H1 (cell line): Measurements from ENCODE around the gene NHEJ1. TPM values are rescaled to one million over a fixed set of nuclear protein-coding genes. Genes with fewer than 3 reads are reported as not detected.

Experiments
- BCL11A ChIP-seq, 2 experiments: IDR thresholded peaks; one replicate each; pipeline ENCODE4 v1.6.1; 2011; ENCODE audit warnings: low read depth in 2 of 2, low read length in 2 of 2, mild to moderate bottlenecking in 2 of 2
- CEBPB ChIP-seq: IDR thresholded peaks from 2 replicates; pipeline ENCODE4 v1.6.1; 2012; ENCODE audit warnings: low read depth, low read length
- POLR2A ChIP-seq, 2 experiments: IDR thresholded peaks; 1 replicate in 1 of 2; 2 replicates in 1 of 2; pipeline ENCODE4 v1.6.1; 2011; ENCODE audit warnings: low read depth in 2 of 2, low read length in 2 of 2, mild to moderate bottlenecking in 2 of 2; ENCODE audit errors: control extremely low read depth in 1 of 2
- RFX5 ChIP-seq: IDR thresholded peaks from 2 replicates; pipeline ENCODE4 v1.6.1; 2011; ENCODE audit warnings: low read depth, low read length, improper control_type of control experiment, borderline replicate concordance
- SP1 ChIP-seq: IDR thresholded peaks from 2 replicates; pipeline ENCODE4 v1.6.1; 2011; ENCODE audit warnings: low read depth, low read length
- polyA plus RNA-seq, 7 experiments: library from polyadenylated mRNA; depleted of rRNA in 3 of 7; stranded (reverse) in 5 of 7; unstranded in 2 of 7; fragments of >200 nt in 5 of 7; fragments of 200-250 nt in 2 of 7; gene quantifications; 1 replicate in 5 of 7; 2 replicates in 1 of 7; 4 replicates in 1 of 7; pipeline versions ENCODE4 v1.2.1 to v1.2.3, GENCODE V29; 2011 to 2013; ENCODE audit warnings: missing spikeins in 2 of 7, mixed read lengths in 2 of 7
- total RNA-seq: library from RNA; stranded (reverse); fragmentation: NEBNext Ultra II Directional; extraction: Animal tissue kit (Norgen Biotek cat#: 25700); gene quantifications from 2 replicates; pipeline ENCODE4 v1.2.1, GENCODE V29; 2021
- TF ChIP-seq, protein P1 (sequence below): fragments of 300-600 bp; sonication (generic); IDR thresholded peaks from 2 replicates; pipeline ENCODE4 v1.7.1; 2012; ENCODE audit warnings: low read length, moderate library complexity, mild to moderate bottlenecking, inconsistent platforms; ENCODE audit not compliant: insufficient replicate concordance
- TF ChIP-seq, protein P2 (sequence below), 3 experiments: IDR thresholded peaks; 1 replicate in 2 of 3; 2 replicates in 1 of 3; pipeline versions ENCODE4 v1.5.1 to v1.6.1; 2011; ENCODE audit warnings: low read length in 3 of 3, mild to moderate bottlenecking in 3 of 3, inconsistent platforms in 2 of 3, low read depth in 1 of 3, moderate library complexity in 1 of 3; ENCODE audit not compliant: insufficient read depth in 1 of 3; ENCODE audit errors: control extremely low read depth in 1 of 3

NHEJ1 gene
- total and polyA plus RNA-seq, 2 of the 8 experiments (the other 6 are each of a cell fraction or from before 2014, with no cell fraction given), result 22.7 to 24.1 TPM

DNA sequence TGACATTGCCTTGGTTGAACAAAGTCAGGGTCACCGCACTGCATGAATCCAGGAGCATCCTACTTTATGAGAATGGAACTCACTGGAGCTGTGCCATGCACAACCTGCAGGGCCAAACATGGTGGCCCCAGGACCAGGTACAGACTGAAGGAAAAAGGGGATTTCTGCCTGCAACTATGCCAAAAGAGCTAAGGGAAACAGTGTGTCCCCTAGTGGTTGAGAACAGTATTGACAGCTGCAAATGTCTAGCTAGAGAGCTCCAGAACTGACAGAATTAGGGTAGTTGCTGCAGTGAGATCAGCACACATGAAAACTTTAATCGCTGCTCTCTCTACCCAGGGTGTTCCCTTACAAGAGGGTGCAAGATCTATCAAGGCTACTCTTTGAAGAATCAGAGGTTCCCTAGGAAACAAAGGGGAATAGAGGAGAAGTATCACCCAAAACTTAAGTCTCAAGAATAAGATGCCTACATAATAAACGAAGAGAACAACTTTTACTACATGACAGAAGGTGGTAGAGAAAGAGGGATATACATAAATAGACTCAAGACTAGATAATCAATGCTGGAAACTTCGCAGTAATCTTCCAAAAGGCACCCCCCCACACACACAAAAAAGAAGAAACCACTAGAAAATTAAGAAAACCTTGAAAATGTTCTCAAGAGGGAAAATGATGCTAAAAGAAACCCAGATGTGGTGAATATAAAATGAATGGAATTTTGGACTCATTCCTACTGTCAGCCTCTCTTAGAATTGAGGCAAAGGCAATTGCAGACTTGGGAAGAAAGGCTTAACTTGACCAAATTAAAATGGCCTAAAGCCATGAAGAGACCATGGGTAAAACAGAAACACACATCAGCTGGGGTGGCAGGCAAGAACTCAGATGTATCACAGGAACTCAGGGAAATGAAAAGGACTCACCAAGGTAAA is 56.2 kb downstream of the NHEJ1 start (continued):
- TF ChIP-seq CEBPB (no peak), POLR2A (IDR thresholded peaks at IDR 0.05; ENCODE audit: control extremely low read depth in 1 of 2, low read depth in 2 of 2, low read length in 2 of 2) (no peak), BCL11A (IDR thresholded peaks at IDR 0.05; ENCODE audit: low read depth in 2 of 2, low read length in 2 of 2) (no peak), RFX5 (no peak), SP1 (no peak)
- TF ChIP-seq, protein P1, sequence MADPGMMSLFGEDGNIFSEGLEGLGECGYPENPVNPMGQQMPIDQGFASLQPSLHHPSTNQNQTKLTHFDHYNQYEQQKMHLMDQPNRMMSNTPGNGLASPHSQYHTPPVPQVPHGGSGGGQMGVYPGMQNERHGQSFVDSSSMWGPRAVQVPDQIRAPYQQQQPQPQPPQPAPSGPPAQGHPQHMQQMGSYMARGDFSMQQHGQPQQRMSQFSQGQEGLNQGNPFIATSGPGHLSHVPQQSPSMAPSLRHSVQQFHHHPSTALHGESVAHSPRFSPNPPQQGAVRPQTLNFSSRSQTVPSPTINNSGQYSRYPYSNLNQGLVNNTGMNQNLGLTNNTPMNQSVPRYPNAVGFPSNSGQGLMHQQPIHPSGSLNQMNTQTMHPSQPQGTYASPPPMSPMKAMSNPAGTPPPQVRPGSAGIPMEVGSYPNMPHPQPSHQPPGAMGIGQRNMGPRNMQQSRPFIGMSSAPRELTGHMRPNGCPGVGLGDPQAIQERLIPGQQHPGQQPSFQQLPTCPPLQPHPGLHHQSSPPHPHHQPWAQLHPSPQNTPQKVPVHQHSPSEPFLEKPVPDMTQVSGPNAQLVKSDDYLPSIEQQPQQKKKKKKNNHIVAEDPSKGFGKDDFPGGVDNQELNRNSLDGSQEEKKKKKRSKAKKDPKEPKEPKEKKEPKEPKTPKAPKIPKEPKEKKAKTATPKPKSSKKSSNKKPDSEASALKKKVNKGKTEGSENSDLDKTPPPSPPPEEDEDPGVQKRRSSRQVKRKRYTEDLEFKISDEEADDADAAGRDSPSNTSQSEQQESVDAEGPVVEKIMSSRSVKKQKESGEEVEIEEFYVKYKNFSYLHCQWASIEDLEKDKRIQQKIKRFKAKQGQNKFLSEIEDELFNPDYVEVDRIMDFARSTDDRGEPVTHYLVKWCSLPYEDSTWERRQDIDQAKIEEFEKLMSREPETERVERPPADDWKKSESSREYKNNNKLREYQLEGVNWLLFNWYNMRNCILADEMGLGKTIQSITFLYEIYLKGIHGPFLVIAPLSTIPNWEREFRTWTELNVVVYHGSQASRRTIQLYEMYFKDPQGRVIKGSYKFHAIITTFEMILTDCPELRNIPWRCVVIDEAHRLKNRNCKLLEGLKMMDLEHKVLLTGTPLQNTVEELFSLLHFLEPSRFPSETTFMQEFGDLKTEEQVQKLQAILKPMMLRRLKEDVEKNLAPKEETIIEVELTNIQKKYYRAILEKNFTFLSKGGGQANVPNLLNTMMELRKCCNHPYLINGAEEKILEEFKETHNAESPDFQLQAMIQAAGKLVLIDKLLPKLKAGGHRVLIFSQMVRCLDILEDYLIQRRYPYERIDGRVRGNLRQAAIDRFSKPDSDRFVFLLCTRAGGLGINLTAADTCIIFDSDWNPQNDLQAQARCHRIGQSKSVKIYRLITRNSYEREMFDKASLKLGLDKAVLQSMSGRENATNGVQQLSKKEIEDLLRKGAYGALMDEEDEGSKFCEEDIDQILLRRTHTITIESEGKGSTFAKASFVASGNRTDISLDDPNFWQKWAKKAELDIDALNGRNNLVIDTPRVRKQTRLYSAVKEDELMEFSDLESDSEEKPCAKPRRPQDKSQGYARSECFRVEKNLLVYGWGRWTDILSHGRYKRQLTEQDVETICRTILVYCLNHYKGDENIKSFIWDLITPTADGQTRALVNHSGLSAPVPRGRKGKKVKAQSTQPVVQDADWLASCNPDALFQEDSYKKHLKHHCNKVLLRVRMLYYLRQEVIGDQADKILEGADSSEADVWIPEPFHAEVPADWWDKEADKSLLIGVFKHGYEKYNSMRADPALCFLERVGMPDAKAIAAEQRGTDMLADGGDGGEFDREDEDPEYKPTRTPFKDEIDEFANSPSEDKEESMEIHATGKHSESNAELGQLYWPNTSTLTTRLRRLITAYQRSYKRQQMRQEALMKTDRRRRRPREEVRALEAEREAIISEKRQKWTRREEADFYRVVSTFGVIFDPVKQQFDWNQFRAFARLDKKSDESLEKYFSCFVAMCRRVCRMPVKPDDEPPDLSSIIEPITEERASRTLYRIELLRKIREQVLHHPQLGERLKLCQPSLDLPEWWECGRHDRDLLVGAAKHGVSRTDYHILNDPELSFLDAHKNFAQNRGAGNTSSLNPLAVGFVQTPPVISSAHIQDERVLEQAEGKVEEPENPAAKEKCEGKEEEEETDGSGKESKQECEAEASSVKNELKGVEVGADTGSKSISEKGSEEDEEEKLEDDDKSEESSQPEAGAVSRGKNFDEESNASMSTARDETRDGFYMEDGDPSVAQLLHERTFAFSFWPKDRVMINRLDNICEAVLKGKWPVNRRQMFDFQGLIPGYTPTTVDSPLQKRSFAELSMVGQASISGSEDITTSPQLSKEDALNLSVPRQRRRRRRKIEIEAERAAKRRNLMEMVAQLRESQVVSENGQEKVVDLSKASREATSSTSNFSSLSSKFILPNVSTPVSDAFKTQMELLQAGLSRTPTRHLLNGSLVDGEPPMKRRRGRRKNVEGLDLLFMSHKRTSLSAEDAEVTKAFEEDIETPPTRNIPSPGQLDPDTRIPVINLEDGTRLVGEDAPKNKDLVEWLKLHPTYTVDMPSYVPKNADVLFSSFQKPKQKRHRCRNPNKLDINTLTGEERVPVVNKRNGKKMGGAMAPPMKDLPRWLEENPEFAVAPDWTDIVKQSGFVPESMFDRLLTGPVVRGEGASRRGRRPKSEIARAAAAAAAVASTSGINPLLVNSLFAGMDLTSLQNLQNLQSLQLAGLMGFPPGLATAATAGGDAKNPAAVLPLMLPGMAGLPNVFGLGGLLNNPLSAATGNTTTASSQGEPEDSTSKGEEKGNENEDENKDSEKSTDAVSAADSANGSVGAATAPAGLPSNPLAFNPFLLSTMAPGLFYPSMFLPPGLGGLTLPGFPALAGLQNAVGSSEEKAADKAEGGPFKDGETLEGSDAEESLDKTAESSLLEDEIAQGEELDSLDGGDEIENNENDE, result no peak
- TF ChIP-seq, protein P2, sequence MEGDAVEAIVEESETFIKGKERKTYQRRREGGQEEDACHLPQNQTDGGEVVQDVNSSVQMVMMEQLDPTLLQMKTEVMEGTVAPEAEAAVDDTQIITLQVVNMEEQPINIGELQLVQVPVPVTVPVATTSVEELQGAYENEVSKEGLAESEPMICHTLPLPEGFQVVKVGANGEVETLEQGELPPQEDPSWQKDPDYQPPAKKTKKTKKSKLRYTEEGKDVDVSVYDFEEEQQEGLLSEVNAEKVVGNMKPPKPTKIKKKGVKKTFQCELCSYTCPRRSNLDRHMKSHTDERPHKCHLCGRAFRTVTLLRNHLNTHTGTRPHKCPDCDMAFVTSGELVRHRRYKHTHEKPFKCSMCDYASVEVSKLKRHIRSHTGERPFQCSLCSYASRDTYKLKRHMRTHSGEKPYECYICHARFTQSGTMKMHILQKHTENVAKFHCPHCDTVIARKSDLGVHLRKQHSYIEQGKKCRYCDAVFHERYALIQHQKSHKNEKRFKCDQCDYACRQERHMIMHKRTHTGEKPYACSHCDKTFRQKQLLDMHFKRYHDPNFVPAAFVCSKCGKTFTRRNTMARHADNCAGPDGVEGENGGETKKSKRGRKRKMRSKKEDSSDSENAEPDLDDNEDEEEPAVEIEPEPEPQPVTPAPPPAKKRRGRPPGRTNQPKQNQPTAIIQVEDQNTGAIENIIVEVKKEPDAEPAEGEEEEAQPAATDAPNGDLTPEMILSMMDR (IDR thresholded peaks at IDR 0.05; ENCODE audit: control extremely low read depth in 1 of 3, insufficient read depth in 1 of 3, low read depth in 1 of 3, low read length in 3 of 3), result peak; percentile 29 to 98 (median 94)
